NCI-H1417 (cell line): ENCODE measurements around the gene TMC1.
"Not testable (repeated sequence)": the region's sequence is repeated elsewhere in the genome, so short reads cannot be mapped to it uniquely, and the experiment has no call there.

Source experiments
- DNase-seq, 3 experiments: peaks; one replicate each; lab custom pipeline; 2025; lab: John Stamatoyannopoulos, UW

The TMC1 gene

GRCh38 chr9:72526901-72527800, 5.7 kb downstream of the TMC1 start:
- DNase-seq: peak in 2 of 3 experiments; percentile 25 to 54

DNA sequence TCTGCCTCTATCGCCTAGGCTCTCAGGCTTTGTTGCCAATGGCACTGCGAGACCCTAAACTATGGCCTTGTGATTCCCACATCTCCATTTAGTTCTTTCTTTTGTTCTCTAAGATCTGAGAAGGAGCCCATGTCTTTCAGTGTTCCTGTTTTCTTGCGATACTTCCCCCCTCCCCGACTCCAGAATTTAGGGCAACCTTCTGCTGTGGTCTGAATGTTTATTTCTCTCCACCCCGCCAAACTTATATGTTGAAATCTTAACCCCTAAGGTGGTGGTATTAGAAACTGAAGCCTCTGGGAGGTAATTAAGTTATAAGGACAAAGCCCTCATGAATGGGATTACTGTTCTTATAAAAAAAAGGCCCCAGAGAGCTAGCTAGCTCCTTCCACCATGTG, 6.4 kb downstream of the TMC1 start:
- no peak for DNase-seq

DNA sequence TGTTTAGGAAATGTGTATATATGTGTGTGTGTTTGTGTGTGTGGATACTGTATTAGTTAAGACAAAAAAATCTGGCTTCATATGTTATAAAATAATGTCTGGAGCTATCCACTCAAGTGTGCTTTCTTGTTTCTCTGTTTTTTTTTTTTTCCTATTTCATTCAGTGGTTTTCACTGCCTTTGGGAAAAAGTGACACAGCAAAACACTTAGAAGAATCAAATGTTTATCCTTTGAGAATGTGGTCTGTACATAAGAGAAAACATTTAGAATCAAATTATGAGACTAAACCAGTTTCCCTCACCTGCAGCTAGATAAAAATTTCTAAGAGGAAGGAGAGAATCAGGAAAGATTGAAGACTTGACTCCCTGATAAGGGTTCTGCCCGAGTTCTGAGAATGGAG, 8.1 kb downstream of the TMC1 start:
- no peak for DNase-seq

DNA sequence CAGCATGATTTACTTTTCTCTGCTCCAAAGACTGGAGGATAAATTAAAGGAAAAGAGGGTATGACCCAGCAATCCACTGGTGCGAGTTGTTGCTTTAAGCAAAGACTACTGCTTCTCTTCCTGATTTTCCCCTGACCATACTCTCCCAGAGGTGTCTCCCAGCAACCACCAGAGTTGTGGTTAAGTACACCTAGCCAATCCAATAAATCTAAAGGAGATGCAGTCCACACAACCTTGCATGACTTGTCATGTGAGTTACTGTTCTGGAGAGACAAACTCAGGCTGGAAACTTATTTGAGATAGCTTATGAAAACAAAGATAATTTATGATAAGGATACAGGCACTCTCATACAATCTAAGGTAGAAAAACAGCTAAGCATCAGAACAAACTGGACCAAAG, 11.9 kb downstream of the TMC1 start:
- DNase-seq: peak in 1 of 3 experiments; percentile 9

- DNase-seq: no peak
Observed at GRCh38 chr9:72534931-72535330, 13.5 kb downstream of the TMC1 start.

DNA sequence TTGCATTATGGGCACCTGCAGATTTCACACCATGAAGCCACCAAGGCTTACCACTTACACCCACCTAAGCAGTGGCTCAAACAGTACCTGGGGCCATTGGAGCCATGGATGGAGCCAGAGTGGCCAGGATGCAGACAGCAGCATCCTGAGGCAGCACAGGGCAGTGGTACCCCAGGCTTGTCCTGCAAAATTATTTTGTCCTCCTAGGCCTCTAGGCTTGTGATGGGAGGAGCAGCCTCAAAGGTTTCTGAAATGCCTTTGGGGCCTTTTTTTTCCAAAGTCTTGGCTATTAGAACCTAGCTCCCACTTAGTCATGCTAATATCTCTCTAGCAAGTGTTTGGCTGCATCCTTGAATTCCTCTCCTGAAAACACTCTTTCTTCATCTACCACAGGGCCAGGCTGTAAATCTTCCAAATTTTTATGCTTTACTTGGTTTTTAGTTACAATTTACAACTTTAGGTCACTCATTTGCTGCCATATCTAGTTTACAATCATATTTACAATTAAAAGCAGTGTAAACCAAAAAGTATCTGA, 15.7 kb downstream of the TMC1 start:
- DNase-seq: no peak

GRCh38 chr9:72537671-72538070, 16.3 kb downstream of the TMC1 start:
- DNase-seq: no peak

DNA sequence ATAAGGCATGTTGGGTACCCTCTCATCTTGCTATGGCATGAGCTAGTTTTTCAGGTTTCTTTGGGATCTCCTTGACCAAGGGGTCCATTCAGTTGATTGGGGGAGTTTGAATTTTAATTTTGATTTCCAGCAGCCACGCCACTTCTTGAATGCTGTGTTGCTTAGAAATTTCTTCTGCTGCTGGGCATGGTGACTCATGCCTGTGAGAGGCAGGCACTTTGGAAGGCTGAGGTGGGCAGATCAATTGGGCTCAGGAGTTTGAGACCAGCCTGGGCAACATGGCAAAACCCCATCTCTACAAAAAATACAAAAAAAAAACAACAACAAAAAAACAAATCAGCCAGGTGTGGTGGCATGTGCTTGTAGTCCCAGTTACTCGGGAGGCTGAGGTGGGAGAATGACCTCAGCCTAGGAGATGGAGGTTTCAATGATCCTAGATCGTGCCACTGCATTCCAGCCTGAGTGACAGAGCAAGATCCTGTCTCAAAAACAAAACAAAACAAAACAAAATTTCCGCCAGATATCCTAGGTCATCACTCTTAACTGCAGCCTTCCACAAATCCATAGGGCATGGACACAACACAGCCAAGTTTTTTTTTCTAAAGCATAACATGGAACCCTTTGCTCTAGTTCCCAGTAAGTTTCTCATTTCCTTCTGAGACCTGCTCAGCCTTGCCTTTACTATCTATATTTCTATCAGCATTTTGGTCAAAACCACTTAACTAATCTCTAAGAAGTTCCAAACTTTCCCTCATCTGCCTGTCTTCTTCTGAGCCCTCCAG, 17.7 kb downstream of the TMC1 start:
- no peak for DNase-seq

DNA sequence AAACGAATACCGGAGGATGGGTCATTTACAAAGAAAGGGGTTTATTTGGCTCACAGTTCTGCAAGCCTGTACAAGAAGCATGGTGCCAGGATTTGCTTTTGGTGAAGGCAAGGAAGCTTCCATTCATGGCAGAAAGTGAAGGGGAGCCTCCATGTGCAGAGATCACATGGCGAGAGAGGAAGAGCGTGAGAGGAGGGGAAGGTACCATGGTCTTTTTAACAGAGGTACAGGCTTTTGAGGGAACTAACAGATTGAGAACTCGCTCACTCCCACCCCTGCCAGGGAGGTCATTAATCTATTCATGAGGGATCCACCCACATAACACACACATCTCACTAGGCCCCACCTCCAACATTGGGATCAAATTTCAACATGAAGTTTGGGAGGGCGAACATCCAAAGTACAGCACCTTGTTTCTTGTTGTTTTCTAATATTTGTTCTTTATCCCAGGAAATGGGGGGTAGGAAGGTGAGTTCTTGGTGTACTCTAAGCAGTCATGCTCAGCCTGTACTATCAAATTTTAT, 18.5 kb downstream of the TMC1 start:
- DNase-seq: no peak

GRCh38 chr9:72540348-72540873, 19.0 kb downstream of the TMC1 start:
- no peak for DNase-seq

GRCh38 chr9:72542537-72542833, 21.1 kb downstream of the TMC1 start:
- DNase-seq: not testable (repeated sequence)

DNA sequence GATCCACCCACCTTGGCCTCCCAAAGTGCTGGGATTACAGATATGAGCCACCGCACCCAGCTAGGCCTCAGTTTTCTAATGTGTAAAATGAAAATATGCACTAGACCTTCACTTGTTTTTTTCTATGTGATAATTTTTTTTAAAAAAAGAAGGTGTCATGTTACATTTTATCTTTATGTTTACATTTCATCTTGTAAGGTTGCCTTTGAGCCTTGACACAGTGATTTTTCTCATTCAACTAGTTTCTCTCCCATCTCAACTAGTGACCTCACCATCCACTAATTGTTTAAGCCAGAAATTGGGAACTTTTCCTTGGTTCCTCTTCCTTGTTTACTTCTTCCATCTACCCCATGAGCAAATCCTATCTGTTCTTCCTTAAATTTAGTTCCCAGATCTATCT, 21.5 kb downstream of the TMC1 start:
- DNase-seq: no peak

GRCh38 chr9:72551306-72551705, 29.9 kb downstream of the TMC1 start:
- no peak for DNase-seq

- DNase-seq: no peak
Observed at GRCh38 chr9:72552356-72552755, 30.9 kb downstream of the TMC1 start.

DNA sequence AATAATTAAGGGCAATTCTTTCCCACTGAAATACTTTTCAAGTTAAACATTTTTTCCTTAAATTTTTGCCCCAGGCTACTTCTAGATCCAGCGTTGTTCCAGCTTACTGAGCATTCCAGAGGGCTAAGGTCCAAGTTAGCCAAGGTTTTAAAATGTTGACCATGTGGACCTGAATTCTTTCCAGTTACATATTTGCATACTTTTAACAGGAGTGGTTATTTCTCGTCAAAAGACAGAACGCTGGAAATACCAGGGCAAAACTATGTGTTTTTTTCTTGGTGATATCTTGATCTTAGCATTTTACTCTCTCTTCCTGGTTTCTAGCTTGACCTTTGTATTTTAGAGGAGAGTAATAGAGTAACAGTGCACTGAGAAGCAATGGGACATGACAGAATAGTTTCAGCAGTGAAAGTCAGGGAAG, 32.8 kb downstream of the TMC1 start:
- DNase-seq: no peak

DNA sequence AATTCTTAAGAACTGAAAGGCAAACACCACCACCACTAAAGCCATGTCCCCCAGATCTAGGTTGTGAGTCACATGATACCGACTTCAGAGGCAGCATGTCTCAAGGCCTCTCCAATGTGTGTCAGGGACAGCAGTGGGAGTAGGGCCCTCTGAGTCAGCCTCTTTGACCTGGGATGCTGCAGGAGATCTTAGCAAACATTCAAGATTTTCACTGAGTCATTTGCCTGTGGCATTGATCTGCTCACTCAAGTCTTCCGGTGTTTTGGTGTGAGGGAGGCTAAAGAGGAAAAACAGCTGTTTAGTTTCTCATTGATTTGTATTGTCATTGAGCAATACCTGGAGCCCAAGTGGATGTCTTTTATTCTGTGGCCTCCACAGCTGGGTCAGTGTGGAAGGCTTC, 36.1 kb downstream of the TMC1 start:
- no peak for DNase-seq

- DNase-seq: no peak
Observed at GRCh38 chr9:72560086-72560485, 38.7 kb downstream of the TMC1 start.

GRCh38 chr9:72563806-72564205, 42.4 kb downstream of the TMC1 start:
- no peak for DNase-seq

GRCh38 chr9:72564479-72565281, 43.3 kb downstream of the TMC1 start:
- no peak for DNase-seq

DNA sequence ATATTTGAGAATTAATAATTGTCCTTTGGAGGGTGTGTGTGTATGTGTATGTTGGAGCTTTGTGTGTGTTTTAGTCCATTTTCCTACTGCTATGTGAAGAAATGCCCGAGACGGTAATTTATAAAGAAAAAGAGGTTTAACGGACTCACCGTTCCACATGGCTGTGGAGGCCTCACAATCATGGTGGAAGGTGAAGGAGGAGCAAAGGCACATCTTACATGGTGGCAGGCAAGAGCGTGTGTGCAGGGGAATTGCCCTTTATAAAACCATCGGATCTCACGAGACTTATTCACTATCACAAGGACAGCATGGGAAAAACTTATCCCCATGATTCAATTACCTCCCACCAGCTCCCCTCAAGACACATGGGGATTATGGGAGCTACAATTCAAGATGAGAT, 44.1 kb downstream of the TMC1 start:
- DNase-seq: no peak

- no peak for DNase-seq
Observed at GRCh38 chr9:72574156-72574810, 52.9 kb downstream of the TMC1 start.
